ENCODE data around the gene TIGD6. TPM values are rescaled to one million over a fixed set of nuclear protein-coding genes. Genes with fewer than 3 reads are reported as not detected.

Gene TIGD6
- total and polyA plus RNA-seq, 2 of the 4 experiments (the other 2 are of a cell fraction) = 5.8 to 6.6 TPM

DNA sequence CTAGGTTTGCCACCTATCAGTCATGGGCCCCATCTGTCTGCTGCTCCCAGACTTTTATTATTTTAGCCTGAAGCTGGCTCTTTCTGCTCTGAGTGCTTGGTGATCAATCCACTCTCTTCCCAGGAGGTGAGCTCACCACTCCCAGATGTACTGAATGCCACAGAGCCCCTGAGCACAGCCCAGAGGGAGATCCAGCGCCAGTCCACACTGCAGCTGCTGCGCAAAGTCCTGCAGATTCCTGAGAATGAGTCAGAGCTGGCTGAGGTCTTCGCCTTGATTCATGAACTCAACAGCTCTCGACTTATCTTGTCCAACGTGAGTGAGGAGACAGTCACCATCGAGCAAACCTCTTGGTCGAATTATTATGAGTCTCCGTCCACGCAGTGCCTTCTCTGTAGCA is 36.1 kb upstream of the TIGD6 start:
- Histone ChIP-seq H3K14ac (replicated peaks; ENCODE audit: low read depth, low read length) (no peak overlapping the region), H3K4ac (ENCODE audit: low read depth, low read length) (no peak overlapping the region), H2AK5ac (ENCODE audit: low read depth, low read length) (peak overlapping the region; percentile 12; the same call in 1 of the 2 replicates), H2BK20ac (ENCODE audit: low read depth, low read length) (no peak overlapping the region), H3K79me1 (ENCODE audit: low read depth in 1 of 2, low read length in 2 of 2) (peaks cover 9 to 68% of the 10 kb centered on the region in 2 experiments), H3K27me3 (ENCODE audit: control insufficient read depth, insufficient read depth, low read length) (no peaks in the 10 kb centered on the region), H3K4me1 (ENCODE audit: control insufficient read depth, insufficient read depth, low read length) (0 out of 2 replicates have a peak, but pooled peaks cover 4% of the 10 kb centered on the region), H4K20me1 (ENCODE audit: insufficient read depth, low read length) (no peaks in the 10 kb centered on the region), H3K27ac (ENCODE audit: insufficient read depth, low read length) (no peak overlapping the region), H3K18ac (ENCODE audit: low read depth, low read length) (no peak overlapping the region), H4K5ac (ENCODE audit: low read depth, low read length) (no peak overlapping the region), H2BK120ac (ENCODE audit: low read depth, low read length) (no peak overlapping the region), H2AK9ac (replicated peaks; ENCODE audit: low read depth, low read length, poor library complexity) (no peak overlapping the region), H3K56ac (ENCODE audit: extremely low read depth, insufficient read depth, low read length) (no peak overlapping the region), H4K91ac (ENCODE audit: insufficient read depth, low read depth, low read length) (no peak overlapping the region), H4K8ac (ENCODE audit: low read depth in 2 of 2, low read length in 2 of 2) (0 out of 4 replicates have a peak overlapping the region, but pooled peaks of 1 of the 2 experiments have one; percentile 23), H2BK5ac (ENCODE audit: low read depth, low read length, poor library complexity, severe bottlenecking) (peak overlapping the region; percentile 50), H3K9me1 (ENCODE audit: insufficient read depth, low read length) (peaks cover 17% of the 10 kb centered on the region; the same call in 1 of the 2 replicates), H2AFZ (replicated peaks; ENCODE audit: low read length, poor library complexity) (no peak overlapping the region), H3K23ac (ENCODE audit: low read depth, low read length) (no peak overlapping the region), H3K36me3 (ENCODE audit: control insufficient read depth, insufficient read depth, low read length) (peaks cover 44% of the 10 kb centered on the region), H3K4me3 (ENCODE audit: insufficient read depth, low read depth, low read length) (no peak overlapping the region), H3K9me3 (ENCODE audit: control insufficient read depth, insufficient read depth, low read length) (no peaks in the 10 kb centered on the region), H2BK15ac (ENCODE audit: low read depth, low read length) (no peak overlapping the region), H3K4me2 (ENCODE audit: low read depth, low read length) (peak overlapping the region; percentile 48; the same call in 1 of the 2 replicates), H3K9ac (ENCODE audit: low read depth, low read length) (no peak overlapping the region)
- dilution Hi-C loops (cut with HindIII; ENCODE audit: low sequenced_read_pairs, unreplicated experiment) (no loop called here), intact Hi-C loops (cut with micrococcal nuclease) (loop anchor here (2.0 to 10.0 kb wide), 2 partner anchors 72 to 178 kb away; no protein-coding TSS in a partner anchor), in situ Hi-C loops (cut with MboI; ENCODE audit: low sequenced_read_pairs) (no loop called here)
- WGBS, 2 experiments (ENCODE audit: extremely low coverage in 2 of 2, insufficient read length in 1 of 2) = 3% methylated on average over 5 of the region's 9 CpGs; no CpG with 5 or more reads in 1 of the 2 experiments
- CTCF ChIA-PET = interaction anchor here (0.6 to 1.0 kb wide), 4 partner anchors 24 to 77 kb away, joined by 3 to 5 read pairs (median 4); no protein-coding TSS in a partner anchor
- POLR2A ChIA-PET (ENCODE audit: unreplicated experiment) = no interaction called here
- no TSS peak for BruUV-seq (replicated peaks)
- peak; percentile 98 for ATAC-seq (ENCODE audit: low read depth)
- peak; percentile 99 for DNase-seq
- TF ChIP-seq MAFK (IDR thresholded peaks at IDR 0.05; ENCODE audit: low read depth, low read length) (peak; percentile 21; the same call in 1 of the 2 replicates), CHD1 (IDR thresholded peaks at IDR 0.05; ENCODE audit: low read depth, low read length) (no peak), CEBPB (IDR thresholded peaks at IDR 0.05; ENCODE audit: low read depth, low read length) (no peak), RCOR1 (IDR thresholded peaks at IDR 0.05; ENCODE audit: insufficient replicate concordance, low read length) (peak; percentile 56), FOS (IDR thresholded peaks at IDR 0.05; ENCODE audit: low read depth, low read length) (peak; percentile 85), BHLHE40 (IDR thresholded peaks at IDR 0.05; ENCODE audit: low read depth, low read length) (peak; percentile 44; the same call in 1 of the 2 replicates), RAD21 (IDR thresholded peaks at IDR 0.05; ENCODE audit: low read length) (peak; percentile 37), MXI1 (IDR thresholded peaks at IDR 0.05; ENCODE audit: borderline replicate concordance, low read depth, low read length) (0 out of 2 replicates have a peak, but pooled peaks have one; percentile 29)
